KMS-11 (cell line): ENCODE measurements around the gene PALLD.

Experiments
- H2AFZ ChIP-seq: fragments of 200-600 bp; sonication (generic); 2 replicates; pipeline ENCODE4 v1.6.1; 2016; ENCODE audit warnings: antibody characterized with exemption, mixed run types, low read depth
- H3K27ac ChIP-seq: fragments of 200-600 bp; sonication (generic); 2 replicates; pipeline ENCODE4 v1.6.1; 2016; ENCODE audit warnings: mild to moderate bottlenecking, mixed run types
- H3K27me3 ChIP-seq: fragments of 200-600 bp; sonication (generic); 2 replicates; pipeline ENCODE4 v1.6.1; 2017; ENCODE audit warnings: mild to moderate bottlenecking, low read depth, mixed run types, moderate library complexity; ENCODE audit not compliant: insufficient read depth
- H3K36me3 ChIP-seq: fragments of 200-600 bp; sonication (generic); 2 replicates; pipeline ENCODE4 v1.6.1; 2017; ENCODE audit warnings: mild to moderate bottlenecking, mixed run types; ENCODE audit not compliant: insufficient read depth
- H3K4me1 ChIP-seq: fragments of 200-600 bp; sonication (generic); 2 replicates; pipeline ENCODE4 v1.6.1; 2016; ENCODE audit warnings: mild to moderate bottlenecking, low read depth, mixed run types; ENCODE audit not compliant: poor library complexity, severe bottlenecking
- H3K4me2 ChIP-seq: fragments of 200-600 bp; sonication (generic); 2 replicates; pipeline ENCODE4 v1.7.0; 2016; ENCODE audit warnings: mild to moderate bottlenecking, mixed run types
- H3K4me3 ChIP-seq: fragments of 200-600 bp; sonication (generic); IDR thresholded peaks from 2 replicates; pipeline ENCODE4 v1.6.1; 2017; ENCODE audit warnings: low read depth, low read length, mixed read lengths; ENCODE audit not compliant: insufficient read depth
- H3K79me2 ChIP-seq: fragments of 200-600 bp; sonication (generic); 2 replicates; pipeline ENCODE4 v1.6.1; 2016; ENCODE audit warnings: low read depth, mixed run types; ENCODE audit not compliant: insufficient read depth
- H3K9ac ChIP-seq: fragments of 200-600 bp; sonication (generic); 2 replicates; pipeline ENCODE4 v1.6.1; 2016; ENCODE audit warnings: mild to moderate bottlenecking, mixed run types
- H4K20me1 ChIP-seq: fragments of 200-600 bp; sonication (generic); 2 replicates; pipeline ENCODE4 v1.6.1; 2016; ENCODE audit warnings: mild to moderate bottlenecking, mixed run types; ENCODE audit not compliant: insufficient read depth
- CTCF ChIP-seq: fragments of 200-600 bp; sonication (generic); conservative IDR thresholded peaks from 2 replicates; pipeline ENCODE4 v1.6.1; 2017; ENCODE audit warnings: low read depth, mild to moderate bottlenecking, antibody characterized with exemption, low read length, moderate library complexity, mixed read lengths

The PALLD gene

GRCh38 chr4:168707205-168707604 lies 210.4 kb downstream of the PALLD start:
- Histone ChIP-seq H3K27me3 (no peaks in the 10 kb centered on the region), H4K20me1 (no peaks in the 10 kb centered on the region), H3K36me3 (no peaks in the 10 kb centered on the region), H2AFZ (no peak overlapping the region), H3K79me2 (no peaks in the 10 kb centered on the region), H3K27ac (no peak overlapping the region), H3K4me3 (no peak overlapping the region), H3K4me2 (no peak overlapping the region), H3K9ac (no peak overlapping the region), H3K4me1 (peaks cover 9% of the 10 kb centered on the region)
- no peak for TF ChIP-seq CTCF

- Histone ChIP-seq H3K79me2 (no peaks in the 10 kb centered on the region), H2AFZ (no peak overlapping the region), H3K4me3 (no peak overlapping the region), H3K4me2 (no peak overlapping the region), H4K20me1 (no peaks in the 10 kb centered on the region), H3K4me1 (peaks cover 9% of the 10 kb centered on the region), H3K27me3 (no peaks in the 10 kb centered on the region), H3K36me3 (no peaks in the 10 kb centered on the region), H3K27ac (no peak overlapping the region), H3K9ac (no peak overlapping the region)
- TF ChIP-seq CTCF = no peak
These were observed 211.3 kb downstream of the PALLD start for GRCh38 chr4:168708108-168708507.

- Histone ChIP-seq H3K4me2 (no peak overlapping the region), H3K4me1 (peaks cover 9% of the 10 kb centered on the region), H3K9ac (no peak overlapping the region), H3K27ac (no peak overlapping the region), H3K79me2 (no peaks in the 10 kb centered on the region), H3K4me3 (no peak overlapping the region), H3K36me3 (no peaks in the 10 kb centered on the region), H2AFZ (no peak overlapping the region), H3K27me3 (no peaks in the 10 kb centered on the region), H4K20me1 (no peaks in the 10 kb centered on the region)
- peak; percentile 64 for TF ChIP-seq CTCF
These were observed 213.6 kb downstream of the PALLD start for GRCh38 chr4:168710353-168710946.

GRCh38 chr4:168711197-168712140 lies 214.6 kb downstream of the PALLD start:
- H3K79me2 ChIP-seq = no peaks in the 10 kb centered on the region
- no peak overlapping the region for H3K27ac ChIP-seq
- no peak overlapping the region for H3K9ac ChIP-seq
- H3K4me2 ChIP-seq = no peak overlapping the region
- TF ChIP-seq CTCF = no peak
- no peak overlapping the region for H2AFZ ChIP-seq
- peaks cover 9% of the 10 kb centered on the region for H3K4me1 ChIP-seq
- no peaks in the 10 kb centered on the region for H3K27me3 ChIP-seq
- no peaks in the 10 kb centered on the region for H4K20me1 ChIP-seq
- H3K36me3 ChIP-seq = no peaks in the 10 kb centered on the region
- no peak overlapping the region for H3K4me3 ChIP-seq
